GM18951 (cell line): ENCODE measurements around the gene LANCL3.

Source experiments
- POLR2A ChIP-seq: IDR thresholded peaks from 4 replicates; pipeline ENCODE4 v1.6.1; 2011; ENCODE audit warnings: mild to moderate bottlenecking; ENCODE audit not compliant: insufficient read length, insufficient read depth; ENCODE audit errors: extremely low read depth
- in situ Hi-C: fragments of 300-500 bp; cut with MboI; formaldehyde crosslinking; loops from one replicate; pipeline ENCODE4 v1.12.0; 2022; ENCODE audit warnings: low sequenced_read_pairs, mixed read lengths, inconsistent platforms; ENCODE audit not compliant: unreplicated experiment

Gene LANCL3

DNA sequence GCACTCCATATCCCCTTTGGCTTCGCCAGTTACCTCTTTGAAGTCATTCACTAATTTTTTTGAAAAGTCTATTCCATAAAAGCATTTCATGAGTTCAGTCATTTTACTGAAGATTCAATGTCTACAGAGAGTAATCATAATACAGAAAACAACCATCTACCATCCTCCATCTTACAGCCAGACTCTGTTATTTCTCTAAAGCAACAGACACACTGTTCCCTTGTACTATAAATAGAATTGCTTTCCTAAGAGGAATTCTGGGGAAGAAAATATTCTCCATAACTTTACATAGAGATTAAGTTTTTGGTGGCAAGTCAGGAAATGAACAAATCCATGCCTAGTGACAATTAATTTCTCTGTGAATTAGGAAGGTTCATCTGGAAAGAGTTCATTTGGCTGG is 151.1 kb downstream of the LANCL3 start:
- no peak for TF ChIP-seq POLR2A

DNA sequence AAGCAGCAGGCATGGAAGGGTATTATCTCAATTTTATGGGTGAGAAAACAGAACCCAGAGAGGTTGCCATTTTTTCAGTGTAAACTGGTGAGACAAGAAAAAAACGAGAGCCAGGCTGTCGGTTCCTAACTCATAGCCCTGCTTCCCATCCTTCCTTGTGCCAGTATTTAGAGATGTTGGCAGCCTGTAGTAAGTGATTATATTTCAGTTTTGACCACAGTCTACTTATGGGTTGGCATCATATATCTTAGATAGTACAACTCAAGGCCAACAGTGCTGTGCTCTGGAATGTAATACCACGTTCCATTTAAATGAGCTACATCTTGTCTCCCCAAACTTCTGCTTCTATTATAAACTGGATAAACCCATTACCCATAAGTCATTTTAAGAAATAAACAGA is 154.9 kb downstream of the LANCL3 start:
- in situ Hi-C loops: no loop called here
- TF ChIP-seq POLR2A: no peak

More for the DNA sequence above, 151.1 kb downstream of the LANCL3 start:
- in situ Hi-C loops: no loop called here
